NT2/D1 (cell line): ENCODE measurements around the gene PTPRN2.

Experiments used
- SUZ12 ChIP-seq: IDR thresholded peaks from 2 replicates; pipeline ENCODE4 v1.6.1; 2011; ENCODE audit not compliant: insufficient read length, insufficient read depth; ENCODE audit errors: extremely low read depth
- YY1 ChIP-seq: IDR thresholded peaks from 2 replicates; pipeline ENCODE4 v1.6.1; 2011; ENCODE audit not compliant: insufficient read length, insufficient read depth
- ZNF274 ChIP-seq: IDR thresholded peaks from 2 replicates; pipeline ENCODE4 v1.6.1; 2011; ENCODE audit warnings: mild to moderate bottlenecking, low read depth, low read length

DNA sequence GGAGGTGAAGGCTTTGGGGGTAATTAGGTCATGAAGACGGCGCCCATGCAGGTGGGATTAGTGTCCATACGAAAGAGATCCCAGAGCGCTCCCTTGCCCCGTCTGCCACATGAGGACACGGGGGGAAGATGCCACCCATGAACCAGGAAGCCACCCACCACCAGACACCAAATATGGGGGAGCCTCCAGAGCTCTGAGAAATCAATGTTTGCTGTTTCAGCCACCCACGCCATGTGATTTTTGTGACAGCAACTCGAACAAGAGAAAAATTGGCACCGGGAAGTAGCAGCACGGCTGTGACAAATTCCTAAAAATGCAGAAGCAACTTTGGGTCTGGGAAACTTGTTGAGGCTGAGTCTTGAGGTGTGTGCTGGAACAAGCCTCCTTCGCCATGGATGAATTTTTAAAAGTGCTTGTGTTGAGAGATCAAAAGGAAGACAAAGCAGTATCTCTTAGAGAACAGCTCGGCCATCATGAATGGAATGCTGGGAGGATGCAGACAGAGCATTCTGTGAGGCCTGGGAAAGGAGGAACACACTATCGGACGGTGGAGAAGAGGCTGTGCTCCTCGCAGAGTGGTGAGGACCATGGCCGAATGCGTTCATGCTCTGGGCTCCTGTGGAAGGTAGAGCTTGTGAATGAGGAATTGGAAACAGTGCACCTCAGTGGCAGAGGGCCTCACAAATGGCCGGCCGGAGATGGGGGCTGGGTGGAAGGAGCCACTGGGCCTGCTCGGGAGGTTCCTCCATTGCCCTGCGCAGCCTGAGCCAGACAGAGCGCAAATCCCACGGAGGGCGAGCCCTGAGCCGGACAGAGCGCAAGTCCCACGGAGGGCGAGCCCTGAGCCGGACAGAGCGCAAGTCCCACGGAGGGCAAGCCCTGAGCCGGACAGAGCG lies 277.5 kb downstream of the PTPRN2 start:
- TF ChIP-seq ZNF274 (no peak), YY1 (no peak), SUZ12 (no peak)
